Stomach (tissue), 9 donors: ENCODE results near the gene CEP57L1. TPM values are rescaled to one million over a fixed set of nuclear protein-coding genes. Genes with fewer than 3 reads are reported as not detected.
A peak's percentile ranks its signal among the peaks of the same experiment; 100 is the strongest.

Experiments
- DNase-seq, 2 donors: peaks; one replicate each; pipeline versions ENCODE4 v3.0.0 to v3.0.0-alpha.2; 2013 to 2019
- H3K27ac ChIP-seq, 5 donors: fragments of 200-600 bp in 4 of 5; sonication (generic) in 4 of 5; one replicate each; pipeline ENCODE4 v1.5.1; 2013 to 2019; ENCODE audit warnings: mild to moderate bottlenecking in 1 of 5, moderate library complexity in 1 of 5
- H3K27me3 ChIP-seq, 3 donors: fragments of 200-600 bp; sonication (generic); one replicate each; pipeline ENCODE4 v1.5.1; 2017 to 2019; ENCODE audit warnings: mixed run types in 1 of 3
- H3K36me3 ChIP-seq, 4 donors: fragments of 200-600 bp; sonication (generic); 1 replicate in 3 of 4; 2 replicates in 1 of 4; pipeline ENCODE4 v1.5.1; 2016 to 2019
- H3K4me1 ChIP-seq, 4 donors: fragments of 200-600 bp; sonication (generic); one replicate each; pipeline ENCODE4 v1.5.1; 2016 to 2019
- H3K4me3 ChIP-seq, 4 donors: fragments of 200-600 bp; sonication (generic) in 3 of 4; one replicate each; pipeline ENCODE4 v1.5.1; 2016 to 2019; ENCODE audit warnings: mild to moderate bottlenecking in 1 of 4
- H3K9me3 ChIP-seq, 4 donors: fragments of 200-600 bp; sonication (generic); one replicate each; pipeline ENCODE4 v1.5.1; 2016 to 2019
- EP300 ChIP-seq: sonication (generic); formaldehyde crosslinking; IDR thresholded peaks from one replicate; pipeline ENCODE4 v1.6.1; 2017; ENCODE audit warnings: antibody characterized with exemption
- POLR2A ChIP-seq, 4 donors: fragments of 450-650 bp; IDR thresholded peaks; one replicate each; pipeline ENCODE4 v1.6.1; 2016; ENCODE audit warnings: antibody characterized with exemption in 4 of 4, control low read depth in 2 of 4, mild to moderate bottlenecking in 1 of 4, moderate library complexity in 1 of 4
- POLR2AphosphoS5 ChIP-seq, 3 donors: sonication (generic); formaldehyde crosslinking; IDR thresholded peaks; one replicate each; pipeline ENCODE4 v1.6.1; 2016; ENCODE audit warnings: antibody characterized with exemption in 3 of 3
- WGBS, 5 donors: extraction: QIAGEN DNeasy Blood & Tissue Kit in 3 of 5; methylation state at CpG; one replicate each; pipeline versions ENCODE4 v1.1.5 to v1.1.7; 2013 to 2018; 5-methylcytosine and 5-hydroxymethylcytosine counted together
- intact Hi-C: fragments of 100-400 bp; cut with DNase I; formaldehyde crosslinking; loops from one replicate; pipeline ENCODE4 v1.15.1; 2023; ENCODE audit warnings: low total_unique reads
- polyA plus RNA-seq, 3 donors: library from polyadenylated mRNA; stranded (reverse); fragments of 200-250 nt; gene quantifications; one replicate each; pipeline ENCODE4 v1.2.3, GENCODE V29; 2013
- total RNA-seq, 5 donors: library from RNA; depleted of rRNA; stranded (reverse); fragments of >200 nt; gene quantifications; one replicate each; pipeline versions ENCODE4 v1.1.0 to v1.2.3, GENCODE V29; 2014 to 2016
- TF ChIP-seq, protein P1 (sequence below), 7 experiments: fragments of 450-650 bp in 4 of 7; fragments of 200-600 bp in 3 of 7; sonication (generic) in 3 of 7; IDR thresholded peaks; one replicate each; pipeline ENCODE4 v1.5.1; 2016 to 2019; ENCODE audit warnings: antibody characterized with exemption in 7 of 7, control low read depth in 2 of 7, mild to moderate bottlenecking in 1 of 7
- donor health status: healthy with polysubstance abuse.
- donor health status: Bipolar disorder and iron deficiency.
- donor health status: healthy.

CEP57L1 gene
- total and polyA plus RNA-seq, 8 donors: 4.5 to 63.6 (median 13.8) TPM; not detected in 1

DNA sequence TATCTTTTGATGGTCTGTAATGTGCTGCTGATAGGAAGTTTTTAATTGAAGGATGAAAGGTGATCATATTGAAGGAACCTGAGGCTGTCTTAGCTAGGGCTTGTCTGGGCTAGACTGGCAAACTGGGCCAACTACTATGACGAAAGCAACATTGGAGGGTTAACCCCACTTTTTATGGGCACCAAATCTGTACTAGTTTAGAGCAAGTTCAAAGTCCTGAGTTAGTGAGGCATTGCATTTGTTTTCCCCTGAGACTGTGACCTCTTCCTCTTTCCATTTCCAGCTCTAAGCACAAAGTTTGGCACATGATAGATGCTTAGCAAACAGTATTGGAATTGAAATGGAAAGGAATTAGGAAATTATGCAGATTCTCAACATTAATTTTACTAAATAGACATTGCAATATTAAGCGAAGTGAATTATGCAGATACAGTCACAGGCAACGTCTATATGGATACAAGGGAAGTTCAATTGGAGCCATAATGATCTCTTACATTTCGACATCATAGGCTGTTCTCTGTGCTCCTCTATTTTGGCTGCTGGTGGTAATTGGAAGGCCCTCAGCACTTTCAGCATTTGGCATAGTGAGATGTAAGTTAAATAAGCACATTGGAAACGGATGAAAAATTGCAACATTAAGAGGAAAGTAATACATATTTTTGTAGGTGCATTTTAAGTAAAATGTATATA is 22.2 kb downstream of the CEP57L1 start:
- 71 to 93% (median 80%) methylated on average over 5 of the region's 5 CpGs for WGBS, 5 donors
- no peak overlapping the region for H3K27ac ChIP-seq
- H3K4me3 ChIP-seq: no peak overlapping the region
- no peaks in the 10 kb centered on the region for H3K27me3 ChIP-seq
- H3K36me3 ChIP-seq: no peaks in the 10 kb centered on the region
- H3K9me3 ChIP-seq: no peaks in the 10 kb centered on the region
- peaks cover 0 to 48% (median 22%) of the 10 kb centered on the region in 4 donors for H3K4me1 ChIP-seq
- DNase-seq: peak in 1 of 2 donors; percentile 35
- TF ChIP-seq EP300: no peak
- no peak for TF ChIP-seq POLR2AphosphoS5 (IDR thresholded peaks at IDR 0.05)
- TF ChIP-seq, protein P1, sequence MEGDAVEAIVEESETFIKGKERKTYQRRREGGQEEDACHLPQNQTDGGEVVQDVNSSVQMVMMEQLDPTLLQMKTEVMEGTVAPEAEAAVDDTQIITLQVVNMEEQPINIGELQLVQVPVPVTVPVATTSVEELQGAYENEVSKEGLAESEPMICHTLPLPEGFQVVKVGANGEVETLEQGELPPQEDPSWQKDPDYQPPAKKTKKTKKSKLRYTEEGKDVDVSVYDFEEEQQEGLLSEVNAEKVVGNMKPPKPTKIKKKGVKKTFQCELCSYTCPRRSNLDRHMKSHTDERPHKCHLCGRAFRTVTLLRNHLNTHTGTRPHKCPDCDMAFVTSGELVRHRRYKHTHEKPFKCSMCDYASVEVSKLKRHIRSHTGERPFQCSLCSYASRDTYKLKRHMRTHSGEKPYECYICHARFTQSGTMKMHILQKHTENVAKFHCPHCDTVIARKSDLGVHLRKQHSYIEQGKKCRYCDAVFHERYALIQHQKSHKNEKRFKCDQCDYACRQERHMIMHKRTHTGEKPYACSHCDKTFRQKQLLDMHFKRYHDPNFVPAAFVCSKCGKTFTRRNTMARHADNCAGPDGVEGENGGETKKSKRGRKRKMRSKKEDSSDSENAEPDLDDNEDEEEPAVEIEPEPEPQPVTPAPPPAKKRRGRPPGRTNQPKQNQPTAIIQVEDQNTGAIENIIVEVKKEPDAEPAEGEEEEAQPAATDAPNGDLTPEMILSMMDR (IDR thresholded peaks at IDR 0.05): no peak
- TF ChIP-seq POLR2A (IDR thresholded peaks at IDR 0.05): no peak
- intact Hi-C loops: no loop called here

DNA sequence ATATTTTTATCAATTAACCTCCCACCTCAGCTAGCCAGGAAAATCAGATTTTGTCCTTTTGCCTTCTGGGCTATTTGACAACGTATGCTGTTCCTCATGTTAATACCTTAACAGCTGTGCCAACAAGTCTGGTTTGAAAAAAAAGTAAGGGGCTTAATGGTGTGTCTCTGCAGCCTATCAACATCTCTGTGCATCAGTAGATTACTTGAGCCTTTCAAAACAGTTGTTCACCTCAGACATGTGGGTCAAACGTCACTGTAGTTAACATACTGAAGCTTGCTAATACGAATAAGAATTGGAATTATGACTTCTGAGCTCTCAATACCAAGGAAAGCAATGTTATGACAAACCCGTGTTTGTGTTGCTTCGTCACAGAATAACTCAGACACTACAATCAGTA is 23.0 kb downstream of the CEP57L1 start:
- 59 to 70% (median 66%) methylated on average over 5 of the region's 5 CpGs for WGBS, 5 donors
- Histone ChIP-seq H3K27ac (no peak overlapping the region), H3K9me3 (no peaks in the 10 kb centered on the region), H3K36me3 (no peaks in the 10 kb centered on the region), H3K4me3 (no peak overlapping the region), H3K4me1 (peaks cover 0 to 48% (median 22%) of the 10 kb centered on the region in 4 donors), H3K27me3 (no peaks in the 10 kb centered on the region)
- no peak for DNase-seq
- intact Hi-C loops: no loop called here
- TF ChIP-seq, protein P1 (IDR thresholded peaks at IDR 0.05): no peak
- TF ChIP-seq POLR2A (IDR thresholded peaks at IDR 0.05) (no peak), EP300 (no peak), POLR2AphosphoS5 (IDR thresholded peaks at IDR 0.05) (no peak)

DNA sequence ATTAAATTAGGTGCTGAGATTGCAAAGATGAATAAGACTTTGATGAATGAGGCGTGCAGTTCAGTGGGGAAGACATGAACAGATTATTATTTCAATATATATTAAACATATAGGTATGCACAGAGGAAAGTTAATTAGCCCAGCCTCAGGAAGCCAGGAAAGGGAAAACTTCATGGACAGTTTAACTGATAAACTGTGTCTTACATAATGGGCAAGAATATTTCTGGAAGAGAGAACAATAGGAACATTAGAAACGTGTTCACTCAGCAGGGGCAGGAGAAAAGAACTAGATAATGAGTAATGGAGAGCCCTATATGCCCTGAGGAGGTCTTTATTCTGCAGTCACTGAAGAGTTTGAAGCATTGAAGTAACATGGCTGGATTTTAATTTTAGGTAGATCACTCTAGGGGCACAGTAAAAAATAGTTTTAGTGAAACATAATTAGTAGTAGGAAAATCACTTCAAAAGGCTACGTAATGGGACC is 23.6 kb downstream of the CEP57L1 start:
- Histone ChIP-seq H3K27me3 (no peaks in the 10 kb centered on the region), H3K4me1 (peaks cover 0 to 48% (median 22%) of the 10 kb centered on the region in 4 donors), H3K4me3 (no peak overlapping the region), H3K9me3 (no peaks in the 10 kb centered on the region), H3K27ac (no peak overlapping the region), H3K36me3 (no peaks in the 10 kb centered on the region)
- no peak for DNase-seq
- 77 to 85% (median 80%) methylated on average over 3 of the region's 3 CpGs for WGBS, 5 donors
- no peak for TF ChIP-seq EP300
- TF ChIP-seq POLR2A (IDR thresholded peaks at IDR 0.05): no peak
- TF ChIP-seq, protein P1 (IDR thresholded peaks at IDR 0.05): no peak
- TF ChIP-seq POLR2AphosphoS5 (IDR thresholded peaks at IDR 0.05): no peak
- intact Hi-C loops: no loop called here

DNA sequence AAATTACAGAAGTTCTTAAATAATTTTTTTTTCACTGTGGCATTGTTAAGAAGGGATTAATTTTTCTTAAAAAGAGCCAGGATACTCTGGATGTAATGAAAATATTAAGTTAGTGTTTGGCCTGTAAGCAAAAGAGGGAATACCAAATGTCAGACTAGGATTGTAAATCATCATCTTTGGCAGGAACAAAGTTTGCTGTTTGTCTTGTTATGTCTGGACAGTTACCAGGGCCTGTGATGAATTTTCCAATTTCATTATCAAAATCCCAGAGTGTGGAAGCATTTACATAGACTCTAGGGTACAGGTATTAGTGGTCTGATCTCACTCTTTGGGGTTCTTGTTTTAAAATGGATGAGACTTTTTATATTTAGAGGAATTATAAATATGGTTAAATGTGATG is 26.1 kb downstream of the CEP57L1 start:
- Histone ChIP-seq H3K27me3 (no peaks in the 10 kb centered on the region), H3K4me3 (no peak overlapping the region), H3K9me3 (no peaks in the 10 kb centered on the region), H3K36me3 (no peaks in the 10 kb centered on the region), H3K4me1 (peaks cover 0 to 48% (median 22%) of the 10 kb centered on the region in 4 donors), H3K27ac (no peak overlapping the region)
- TF ChIP-seq POLR2A (IDR thresholded peaks at IDR 0.05): no peak
- TF ChIP-seq, protein P1 (IDR thresholded peaks at IDR 0.05): no peak
- TF ChIP-seq POLR2AphosphoS5 (IDR thresholded peaks at IDR 0.05): no peak
- no peak for TF ChIP-seq EP300
- intact Hi-C loops: no loop called here
- DNase-seq: peak in 1 of 2 donors; percentile 32
